Ramos (cell line): Measurements from ENCODE around the gene LYPLA2.

Experiments
- in situ Hi-C: fragments of 300-500 bp; cut with MboI; formaldehyde crosslinking; loops from one replicate; pipeline ENCODE4 v1.14.3; 2022; ENCODE audit warnings: low sequenced_read_pairs; ENCODE audit not compliant: unreplicated experiment

Gene LYPLA2

DNA sequence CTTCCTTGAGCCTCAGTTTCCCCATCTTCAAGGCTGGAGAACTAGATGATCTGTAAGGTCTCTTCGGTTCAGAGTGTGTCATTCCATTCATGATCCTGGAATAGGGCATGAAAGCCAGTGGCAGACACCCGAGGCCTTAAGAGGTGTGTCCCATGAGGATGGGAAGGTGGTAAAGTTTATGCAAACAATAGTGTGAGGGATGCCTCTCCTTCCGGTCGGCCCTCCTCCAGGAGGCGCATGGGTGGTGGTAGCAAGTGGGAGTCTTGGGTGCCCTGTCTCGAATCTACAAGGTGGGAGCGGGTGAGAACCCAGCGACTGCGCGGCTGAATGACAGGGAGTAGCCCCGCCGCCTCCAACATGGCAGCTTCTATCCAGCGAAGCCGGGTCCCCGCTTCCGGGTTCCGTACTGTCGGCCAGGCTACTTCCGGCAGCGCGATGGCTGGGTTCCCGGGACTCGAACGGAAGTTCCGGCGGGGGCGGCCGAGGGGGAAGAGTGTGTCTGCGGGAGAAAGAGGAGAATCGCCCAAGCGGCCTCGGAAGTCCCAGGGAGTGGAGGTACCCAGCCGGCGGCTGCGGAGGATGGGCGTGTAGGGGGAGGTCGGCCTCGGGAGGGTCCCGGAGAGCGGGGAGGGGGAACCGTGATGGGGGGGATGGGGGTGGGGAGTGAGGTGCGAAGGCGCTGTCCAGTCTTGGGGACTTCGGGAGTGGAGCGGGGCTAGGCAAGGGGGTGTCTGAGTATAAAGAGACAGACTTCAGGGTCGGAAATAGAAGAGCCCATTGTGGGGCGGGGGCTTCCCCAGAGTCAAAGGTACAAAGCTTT lies at the start of gene LYPLA2:
Gene LYPLA2 (plus strand): TSS at position 450 of the 820 bp plus-strand sequence. CDS start 1,538 bp downstream, outside the sequence.
- in situ Hi-C loops = no loop called here

DNA sequence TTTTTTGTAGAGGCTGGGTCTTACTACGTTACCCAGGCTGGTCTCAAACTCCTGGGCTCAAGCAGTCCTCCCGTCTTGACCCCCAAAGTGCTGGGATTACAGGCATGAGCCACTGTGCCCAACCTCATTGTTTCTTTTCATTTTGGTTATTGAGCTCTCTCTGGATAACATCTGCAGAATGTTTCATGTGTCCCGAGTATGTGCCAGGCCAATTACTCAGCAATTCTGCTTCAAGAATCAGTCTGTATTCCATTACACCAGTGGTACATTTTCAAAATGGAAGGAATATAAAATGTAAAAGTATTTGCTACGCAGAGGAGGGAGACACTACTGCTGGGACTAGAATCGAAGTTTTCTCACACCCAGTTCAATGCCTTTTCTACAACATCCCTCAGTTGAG lies 49.3 kb upstream of the LYPLA2 start:
- in situ Hi-C loops = no loop called here

DNA sequence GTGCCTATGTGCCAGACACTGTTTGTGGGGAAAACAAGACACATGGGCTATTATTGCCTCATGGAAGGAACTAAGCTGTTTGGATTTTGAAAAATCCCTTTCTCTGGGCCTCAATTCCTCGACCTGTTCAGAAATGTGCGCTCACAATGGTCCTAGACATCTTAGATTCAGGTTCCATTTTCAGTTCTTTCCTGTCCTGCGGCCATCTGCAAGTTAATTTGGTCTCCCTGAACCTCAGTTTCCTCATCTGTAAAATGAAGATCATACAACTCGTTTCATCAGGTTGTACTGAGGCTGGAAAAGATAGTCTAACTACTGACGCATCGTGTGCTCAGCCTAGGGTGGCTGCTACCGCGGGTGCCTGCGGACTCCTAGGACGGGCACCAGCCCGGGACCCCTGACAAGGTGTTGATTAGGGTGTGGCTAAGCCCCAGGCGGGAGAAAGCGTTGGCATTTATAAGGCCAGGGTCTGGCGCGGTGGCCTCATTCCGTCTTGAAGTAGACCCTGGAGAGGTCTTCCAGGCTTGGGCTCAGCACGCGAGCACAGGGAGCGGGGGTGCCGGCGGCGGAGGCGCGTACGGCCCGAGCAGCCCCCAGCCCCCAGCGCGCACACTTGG lies 48.2 kb upstream of the LYPLA2 start:
- in situ Hi-C loops = no loop called here

DNA sequence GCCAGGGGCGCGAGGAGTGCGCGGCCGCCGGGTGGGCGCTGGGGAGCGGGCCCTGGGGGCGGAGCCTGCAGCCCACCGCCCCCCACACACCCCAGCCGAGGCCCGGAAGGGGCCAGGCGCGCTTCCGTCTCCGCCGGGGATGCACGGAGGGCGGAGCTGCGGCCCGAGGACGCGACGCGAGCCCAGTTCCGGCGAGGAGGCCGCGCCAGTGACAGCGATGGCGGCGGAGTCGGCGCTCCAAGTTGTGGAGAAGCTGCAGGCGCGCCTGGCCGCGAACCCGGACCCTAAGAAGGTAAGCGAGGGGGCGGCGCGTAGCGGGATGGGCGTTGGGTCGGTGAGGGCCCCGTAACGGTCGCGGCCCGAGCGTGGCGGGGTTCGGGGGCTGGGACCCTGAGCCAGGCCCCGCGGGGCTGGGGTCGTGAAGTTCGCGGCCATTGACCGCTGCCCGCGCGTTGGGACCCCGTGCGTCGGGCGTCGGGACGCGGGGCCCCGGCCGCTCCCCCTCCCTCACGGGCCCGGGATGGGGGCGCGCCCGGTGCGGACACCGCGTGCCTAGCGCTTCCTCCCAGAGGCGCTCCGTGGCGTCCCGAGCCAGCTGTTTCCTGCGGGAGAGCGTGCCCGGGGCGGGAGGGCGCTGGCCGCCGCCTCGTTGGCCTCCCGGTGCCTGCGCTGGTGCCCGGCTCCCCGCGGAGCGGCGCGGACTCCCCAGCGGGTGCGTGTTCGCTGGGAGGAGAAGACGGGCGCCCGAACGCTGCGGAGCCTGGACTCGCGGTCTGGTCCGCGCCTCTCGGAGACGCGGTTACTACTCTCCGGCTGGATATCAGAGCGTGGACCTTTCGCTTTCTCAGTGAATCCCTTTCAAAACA lies 47.4 kb upstream of the LYPLA2 start, which contains the start of gene ELOA:
Gene ELOA (plus strand): TSS at position 185 of the 866 bp plus-strand sequence. CDS start 33 bp downstream, at position 218.
- in situ Hi-C loops = no loop called here

DNA sequence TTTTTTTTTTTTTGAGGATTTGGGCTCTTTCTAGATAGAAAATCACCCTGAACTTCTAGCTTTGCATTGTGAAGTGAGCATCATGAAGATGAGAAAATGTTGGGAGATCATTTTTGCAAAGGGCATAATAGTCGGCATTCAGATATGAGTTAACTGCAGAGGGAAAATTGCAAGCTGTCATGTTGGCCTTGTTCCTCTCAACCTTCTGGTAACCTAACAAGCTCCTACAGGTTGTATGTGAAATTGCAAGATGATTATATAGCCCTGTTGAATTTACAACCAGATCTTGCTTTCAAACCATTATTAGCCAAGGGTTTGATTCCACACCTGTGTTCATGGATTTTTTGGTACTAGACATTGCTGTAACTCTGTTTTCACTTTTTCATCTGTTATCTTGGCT lies 45.4 kb upstream of the LYPLA2 start:
- in situ Hi-C loops = no loop called here

DNA sequence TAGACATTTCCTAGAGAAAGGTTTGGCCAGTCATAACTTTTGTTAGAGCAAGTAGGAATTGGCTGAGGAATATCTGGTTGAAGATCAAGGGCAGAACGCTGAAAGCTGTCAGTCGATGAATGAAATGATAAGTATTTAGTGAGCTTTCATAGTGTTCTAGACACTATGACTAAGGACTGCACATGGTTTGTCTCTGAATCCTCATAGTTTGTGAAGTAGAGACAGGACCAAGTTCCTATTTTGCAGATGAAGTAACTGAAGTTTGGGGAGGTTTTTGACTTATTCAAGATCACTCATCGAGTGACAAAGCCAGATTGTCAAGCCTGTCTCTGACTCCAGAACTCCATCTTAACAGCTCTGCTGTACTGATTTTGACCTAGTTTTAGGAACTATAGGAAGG lies 42.9 kb upstream of the LYPLA2 start:
- in situ Hi-C loops = no loop called here

DNA sequence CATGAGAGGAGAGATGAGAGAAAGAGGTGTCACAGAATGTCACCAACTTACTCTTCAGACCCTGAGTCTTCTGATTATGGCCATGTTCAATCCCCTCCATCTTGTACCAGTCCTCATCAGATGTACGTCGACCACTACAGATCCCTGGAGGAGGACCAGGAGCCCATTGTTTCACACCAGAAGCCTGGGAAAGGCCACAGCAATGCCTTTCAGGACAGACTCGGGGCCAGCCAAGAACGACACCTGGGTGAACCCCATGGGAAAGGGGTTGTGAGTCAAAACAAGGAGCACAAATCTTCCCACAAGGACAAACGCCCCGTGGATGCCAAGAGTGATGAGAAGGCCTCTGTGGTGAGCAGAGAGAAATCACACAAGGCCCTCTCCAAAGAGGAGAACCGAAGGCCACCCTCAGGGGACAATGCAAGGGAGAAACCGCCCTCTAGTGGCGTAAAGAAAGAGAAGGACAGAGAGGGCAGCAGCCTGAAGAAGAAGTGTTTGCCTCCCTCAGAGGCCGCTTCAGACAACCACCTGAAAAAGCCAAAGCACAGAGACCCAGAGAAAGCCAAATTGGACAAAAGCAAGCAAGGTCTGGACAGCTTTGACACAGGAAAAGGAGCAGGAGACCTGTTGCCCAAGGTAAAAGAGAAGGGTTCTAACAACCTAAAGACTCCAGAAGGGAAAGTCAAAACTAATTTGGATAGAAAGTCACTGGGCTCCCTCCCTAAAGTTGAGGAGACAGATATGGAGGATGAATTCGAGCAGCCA lies 39.7 kb upstream of the LYPLA2 start:
- in situ Hi-C loops = loop anchor here (10.0 kb wide), 1 partner anchor 206 kb away; no protein-coding TSS in a partner anchor

DNA sequence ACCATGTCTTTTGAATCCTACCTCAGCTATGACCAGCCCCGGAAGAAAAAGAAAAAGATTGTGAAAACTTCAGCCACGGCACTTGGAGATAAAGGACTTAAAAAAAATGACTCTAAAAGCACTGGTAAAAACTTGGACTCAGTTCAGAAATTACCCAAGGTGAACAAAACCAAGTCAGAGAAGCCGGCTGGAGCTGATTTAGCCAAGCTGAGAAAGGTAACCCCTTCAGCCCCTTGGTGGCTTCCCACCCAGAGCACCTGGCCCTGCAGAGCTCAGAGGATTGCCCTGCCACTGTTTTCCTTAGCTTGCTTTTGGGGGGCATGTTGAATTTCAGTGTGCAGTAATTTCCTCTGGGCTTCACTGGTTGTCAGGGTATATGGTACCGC lies 39.1 kb upstream of the LYPLA2 start:
- in situ Hi-C loops = loop anchor here (10.0 kb wide), 1 partner anchor 207 kb away; no protein-coding TSS in a partner anchor

DNA sequence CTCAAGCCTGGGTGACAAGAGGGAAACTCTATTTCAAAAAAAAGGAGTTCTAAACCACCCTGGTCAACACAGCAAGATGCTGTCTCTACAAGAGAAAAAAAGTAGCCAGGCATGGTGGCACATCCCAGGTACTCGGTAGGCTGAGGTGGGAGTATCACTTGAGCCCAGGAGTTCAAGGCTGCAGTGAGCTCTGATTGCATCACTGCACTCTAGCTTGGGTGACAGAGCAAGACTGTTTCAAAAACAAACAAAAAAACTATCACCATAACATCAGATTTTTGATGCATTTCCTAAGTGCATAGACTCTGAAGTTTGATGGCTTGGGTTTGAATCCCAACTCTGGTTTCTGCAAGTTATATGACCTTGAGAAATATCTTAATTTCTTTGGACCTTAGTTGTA lies 38.0 kb upstream of the LYPLA2 start:
- in situ Hi-C loops = loop anchor here (10.0 kb wide), 1 partner anchor 208 kb away; no protein-coding TSS in a partner anchor

DNA sequence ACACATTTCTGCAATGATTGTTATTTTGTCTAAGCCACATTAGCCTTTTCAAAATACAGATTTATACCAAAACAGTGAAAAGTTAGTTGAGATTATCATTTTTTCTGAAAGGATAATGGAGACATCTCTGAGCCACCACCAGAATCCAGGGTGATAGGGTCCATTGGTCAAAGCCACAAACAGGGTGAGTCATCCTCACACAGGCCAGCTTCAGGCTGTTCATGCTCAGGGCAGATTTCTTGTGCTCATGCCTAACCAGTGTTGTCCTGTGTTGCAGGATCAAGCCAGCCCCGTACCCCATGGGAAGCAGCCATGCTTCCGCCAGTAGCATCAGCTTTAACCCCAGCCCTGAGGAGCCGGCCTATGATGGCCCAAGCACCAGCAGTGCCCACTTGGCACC lies 34.3 kb upstream of the LYPLA2 start:
- in situ Hi-C loops = loop anchor here (10.0 kb wide), 1 partner anchor 212 kb away; no protein-coding TSS in a partner anchor

DNA sequence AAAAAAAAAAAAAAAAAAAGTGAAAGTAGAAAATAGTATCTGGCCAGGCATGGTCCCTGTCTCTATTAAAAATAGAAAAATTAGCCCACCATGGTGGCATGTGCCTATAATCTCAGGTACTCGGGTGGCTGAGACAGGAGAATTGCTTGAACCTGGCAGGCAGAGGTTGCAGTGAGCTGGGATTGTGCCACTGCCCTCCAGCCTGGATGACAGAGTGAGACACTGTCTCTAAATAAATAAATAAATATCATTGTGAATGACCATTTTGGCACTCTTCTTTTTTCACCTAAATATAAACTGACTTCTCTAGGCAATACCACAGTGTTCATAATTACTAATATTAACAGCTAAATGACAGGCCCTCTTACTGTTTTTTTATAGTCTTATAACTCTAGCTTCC lies 33.1 kb upstream of the LYPLA2 start:
- in situ Hi-C loops = loop anchor here (10.0 kb wide), 1 partner anchor 213 kb away; no protein-coding TSS in a partner anchor

DNA sequence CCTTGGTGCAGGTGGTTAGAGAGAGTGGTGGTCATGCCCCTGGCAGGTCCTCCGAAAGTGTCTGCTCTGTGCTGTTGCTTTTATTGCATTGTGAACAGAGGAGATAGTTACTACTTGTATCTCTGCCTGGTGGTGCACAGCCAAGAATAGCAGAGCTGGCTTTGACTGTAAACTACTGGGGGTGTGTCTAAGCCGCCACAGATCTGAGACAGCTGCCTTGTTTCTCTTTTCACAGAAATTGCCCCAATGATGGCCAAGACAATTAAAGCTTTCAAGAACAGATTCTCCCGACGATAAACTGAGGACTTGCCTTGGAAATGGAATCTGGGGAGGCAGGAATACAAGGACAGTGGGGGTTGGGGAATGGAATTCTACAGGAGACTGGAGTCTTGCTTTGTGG lies 31.7 kb upstream of the LYPLA2 start:
- in situ Hi-C loops = loop anchor here (10.0 kb wide), 1 partner anchor 214 kb away; no protein-coding TSS in a partner anchor

DNA sequence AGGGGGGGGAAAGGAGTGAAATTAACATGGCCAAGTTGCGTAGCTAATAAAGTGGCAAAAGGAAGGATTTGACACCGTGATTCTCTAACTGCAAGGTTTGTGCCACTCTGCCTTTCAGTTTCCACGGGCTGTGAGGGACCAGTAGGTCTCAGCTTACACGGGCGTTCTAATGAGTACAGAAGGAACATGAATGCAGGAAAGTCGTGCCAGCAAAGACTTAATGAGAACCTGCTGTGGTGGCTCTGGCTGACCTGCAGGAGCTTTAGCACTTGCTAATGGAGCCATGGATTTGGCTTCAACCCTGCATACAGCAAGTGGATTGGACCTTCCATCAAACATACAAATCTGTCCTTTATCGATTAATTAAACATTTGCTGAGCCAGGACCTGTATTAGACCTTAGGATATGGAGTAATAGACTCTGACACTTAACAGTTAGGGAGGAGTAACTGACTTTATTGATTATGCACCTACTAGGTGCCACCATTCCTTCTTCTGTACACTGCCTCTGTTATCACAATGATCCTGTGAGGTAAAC lies 27.8 kb upstream of the LYPLA2 start:
- in situ Hi-C loops = no loop called here

DNA sequence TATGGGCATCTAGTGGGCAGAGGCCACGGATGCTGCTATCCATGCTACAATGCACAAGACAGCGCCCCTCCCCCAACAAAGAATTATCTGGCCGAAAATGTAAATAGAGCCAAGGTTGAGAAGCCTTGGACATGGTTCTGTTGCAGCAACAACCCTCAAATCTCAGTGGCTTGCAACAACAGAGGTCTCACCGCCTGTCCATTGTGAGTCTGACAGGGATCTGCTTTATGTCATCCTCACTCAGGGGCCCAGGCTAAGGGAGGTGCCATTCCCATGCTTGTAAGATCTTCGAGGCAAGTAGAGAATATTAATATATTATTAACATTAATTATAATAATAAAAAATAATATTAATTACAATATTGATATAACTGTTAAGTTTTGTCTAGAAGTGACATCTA lies 22.2 kb upstream of the LYPLA2 start:
- in situ Hi-C loops = no loop called here

DNA sequence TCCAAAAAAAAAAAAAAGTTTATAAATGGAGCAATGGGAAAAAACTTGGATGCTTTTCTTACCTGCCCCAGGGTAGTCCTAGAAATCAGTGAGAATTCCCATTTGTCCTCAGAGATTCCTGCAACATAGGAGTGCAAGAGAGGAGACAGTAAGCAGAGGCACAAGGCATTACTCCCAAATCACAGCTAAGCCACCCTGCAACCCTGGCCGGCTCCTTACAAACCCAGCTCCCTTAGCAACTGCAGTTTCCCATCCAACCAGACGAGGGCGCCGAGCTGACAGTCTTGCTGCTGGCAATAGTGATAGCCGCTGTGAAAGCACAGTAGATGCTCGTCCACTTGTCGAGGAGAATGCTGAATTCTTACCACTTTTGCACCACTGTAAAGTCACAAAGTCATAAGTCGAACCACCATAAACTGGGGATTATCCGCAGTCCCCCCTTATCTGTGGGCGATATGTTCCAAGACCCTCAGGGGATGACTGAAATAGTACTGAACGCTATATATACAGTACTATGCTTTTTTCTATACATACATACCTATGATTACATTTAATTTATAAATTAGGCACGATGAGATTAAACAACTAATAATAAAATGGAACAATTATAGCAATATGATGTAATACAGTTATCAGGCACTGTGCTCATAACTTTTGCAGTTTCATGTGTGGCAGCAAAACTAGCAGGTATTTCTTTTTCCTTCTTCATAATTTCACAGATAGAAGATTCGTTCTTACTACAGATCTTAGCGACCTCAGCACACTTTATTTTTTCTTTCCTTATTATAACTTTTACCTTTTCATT lies 18.7 kb upstream of the LYPLA2 start:
- in situ Hi-C loops = no loop called here

DNA sequence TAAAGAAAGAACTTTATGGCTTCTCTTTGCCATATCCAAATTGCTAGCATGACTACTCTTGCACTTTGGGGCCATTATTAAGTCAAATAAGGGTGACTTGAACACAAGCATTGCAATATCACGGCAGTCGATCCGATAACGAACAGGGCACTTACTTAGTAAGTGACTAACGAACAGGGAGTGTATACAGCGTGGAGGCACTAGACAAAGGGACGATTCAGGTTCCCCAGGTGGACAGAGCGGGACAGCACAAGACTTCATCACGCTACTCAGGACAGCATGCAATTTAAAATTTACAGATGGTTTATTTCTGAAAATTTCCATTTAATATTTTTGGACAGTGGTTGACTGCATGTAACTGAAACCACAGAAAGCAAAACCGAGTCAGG lies 18.1 kb upstream of the LYPLA2 start:
- in situ Hi-C loops = no loop called here

DNA sequence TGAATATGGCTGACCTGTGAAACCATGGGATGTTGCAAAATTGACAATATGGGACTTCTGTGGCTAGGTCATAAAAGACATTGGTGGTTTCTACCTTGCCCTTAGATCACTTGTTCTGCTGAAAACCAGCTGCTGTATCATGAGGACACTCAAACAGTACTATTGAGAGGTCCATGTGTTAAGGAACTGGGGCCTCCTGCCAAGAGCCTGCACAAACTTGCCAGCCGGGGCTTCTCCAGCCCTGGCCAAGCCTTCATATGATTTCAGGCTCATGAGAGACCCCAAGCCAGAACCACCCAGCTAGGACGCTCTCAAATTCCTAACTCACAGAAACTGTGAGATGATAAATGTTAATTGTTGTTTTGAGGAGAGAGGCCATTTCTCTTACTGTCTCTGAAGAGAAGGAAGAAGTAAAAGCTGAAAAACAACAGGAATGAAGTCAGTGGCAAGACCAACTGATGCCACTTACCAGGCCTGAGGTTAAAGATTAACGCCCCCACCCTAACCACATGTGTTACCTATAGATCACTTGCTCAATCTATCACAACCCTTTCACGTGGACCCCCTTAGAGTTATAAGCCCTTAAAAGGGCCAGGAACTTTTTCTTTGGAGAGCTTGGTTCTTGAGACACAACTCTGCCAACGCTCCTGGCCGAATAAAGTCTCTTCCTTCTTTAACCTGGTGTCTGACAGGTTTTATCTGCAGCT lies 16.6 kb upstream of the LYPLA2 start:
- in situ Hi-C loops = no loop called here

DNA sequence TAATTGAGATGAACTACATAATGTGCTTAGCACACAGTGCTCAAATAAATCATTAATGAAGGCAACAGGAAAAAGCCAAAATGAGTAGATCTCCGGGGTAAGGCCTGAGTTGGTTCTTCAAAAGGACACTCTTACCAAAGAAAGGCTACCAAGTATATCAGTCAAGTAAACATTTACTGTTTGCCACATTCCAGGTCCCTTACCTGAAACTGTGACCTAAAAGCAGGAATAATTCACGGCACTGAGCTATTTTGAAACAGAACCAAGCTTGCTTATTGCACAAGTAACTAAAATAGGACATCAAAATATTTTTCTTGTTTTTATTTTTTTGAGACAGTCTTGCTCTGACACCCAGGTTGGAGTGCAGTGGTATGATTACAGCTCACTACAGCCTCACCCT lies 14.7 kb upstream of the LYPLA2 start:
- in situ Hi-C loops = no loop called here
